HCT116 (cell line): Measurements from ENCODE around the gene VTI1A. TPM values are rescaled to one million over a fixed set of nuclear protein-coding genes. Genes with fewer than 3 reads are reported as not detected.

Source experiments
- ATAC-seq: fragments of 200-7000 bp; cut with Tn5 transposase; 2 replicates; pipeline ENCODE4 v1.9.1; 2020; ENCODE audit warnings: mild to moderate bottlenecking, moderate library complexity
- BruUV-seq: library from RNA; stranded (reverse); fragments of 400-500 nt; replicated peaks from 2 replicates; lab custom pipeline; 2021; lab: Mats Ljungman, UMichigan
- CTCF ChIA-PET: fragments of 300-600 bp; sonication (Branson Sonifier 250); formaldehyde crosslinking; loops from one replicate; lab custom pipeline; 2021; ENCODE audit warnings: antibody characterized with exemption; lab: Charles Lee
- POLR2A ChIA-PET: fragments of 300-600, 350-600 bp; sonication (Branson Sonifier 250); formaldehyde crosslinking; loops from one replicate; lab custom pipeline; 2021; ENCODE audit warnings: antibody characterized with exemption; lab: Charles Lee
- RAD21 ChIA-PET, 2 experiments: fragments of 300-600 bp; sonication (Branson Sonifier 250); formaldehyde crosslinking; loops; one replicate each; lab custom pipeline; 2023; ENCODE audit warnings: low total read pairs in 2 of 2; ENCODE audit not compliant: uncharacterized antibody in 2 of 2, unreplicated experiment in 2 of 2, low non-redundant PET in 1 of 2; lab: Charles Lee
- DNase-seq: peaks from one replicate; pipeline ENCODE4 v3.0.0-alpha.2; 2010; ENCODE audit warnings: low read depth, low spot score
- H2AFZ ChIP-seq: fragments of 200-600 bp; shearing (Covaris generic), sonication (generic); 2 replicates; pipeline ENCODE4 v1.6.1; 2017; ENCODE audit warnings: low read depth, mixed run types, mixed read lengths, antibody characterized with exemption, low read length; ENCODE audit not compliant: poor library complexity, severe bottlenecking
- H3K27ac ChIP-seq: 2 replicates; pipeline ENCODE4 v1.5.1; 2012; ENCODE audit warnings: low read depth, low read length
- H3K27me3 ChIP-seq: fragments of 200-600 bp; sonication (generic); 2 replicates; pipeline ENCODE4 v1.6.1; 2016; ENCODE audit warnings: mixed run types, low read length, mixed read lengths; ENCODE audit not compliant: insufficient read depth
- H3K36me3 ChIP-seq, 2 experiments: fragments of 200-500 bp in 1 of 2; fragments of 200-600 bp in 1 of 2; sonication (Bioruptor generic) in 1 of 2; sonication (generic) in 1 of 2; 2 replicates each; pipeline versions ENCODE4 v1.5.1 to v1.6.1; 2014 to 2016; ENCODE audit warnings: low read length in 2 of 2, inconsistent platforms in 1 of 2, mixed read lengths in 1 of 2, mixed run types in 1 of 2; ENCODE audit not compliant: insufficient read depth in 2 of 2, control insufficient read depth in 1 of 2
- H3K4me1 ChIP-seq, 2 experiments: fragments of 200-600 bp in 1 of 2; sonication (generic) in 1 of 2; 2 replicates each; pipeline versions ENCODE4 v1.5.1 to v1.6.1; 2012 to 2017; ENCODE audit warnings: low read length in 2 of 2, inconsistent platforms in 1 of 2, mild to moderate bottlenecking in 1 of 2, mixed read lengths in 1 of 2, mixed run types in 1 of 2, moderate library complexity in 1 of 2; ENCODE audit not compliant: insufficient read depth in 2 of 2, control insufficient read depth in 1 of 2
- H3K4me2 ChIP-seq: fragments of 200-600 bp; sonication (generic); 2 replicates; pipeline ENCODE4 v1.6.1; 2017; ENCODE audit warnings: mixed run types, low read length, mixed read lengths
- H3K4me3 ChIP-seq, 2 experiments: fragments of 200-600 bp in 1 of 2; sonication (generic) in 1 of 2; replicated peaks in 1 of 2; 2 replicates each; pipeline ENCODE4 v1.5.1; 2011 to 2016; ENCODE audit warnings: low read length in 2 of 2, control low read depth in 1 of 2, low read depth in 1 of 2, mild to moderate bottlenecking in 1 of 2, mixed read lengths in 1 of 2, mixed run types in 1 of 2
- H3K79me2 ChIP-seq: fragments of 200-600 bp; sonication (generic); 2 replicates; pipeline ENCODE4 v1.6.1; 2017; ENCODE audit warnings: mild to moderate bottlenecking, mixed run types, low read length, moderate library complexity, mixed read lengths; ENCODE audit not compliant: insufficient read depth
- H3K9ac ChIP-seq: fragments of 200-600 bp; sonication (generic); 2 replicates; pipeline ENCODE4 v1.6.1; 2016; ENCODE audit warnings: low read length, mixed read lengths
- H3K9me2 ChIP-seq: fragments of 200-600 bp; sonication (generic), shearing (Covaris generic); 2 replicates; pipeline ENCODE4 v1.6.1; 2017; ENCODE audit warnings: mixed run types, mild to moderate bottlenecking, moderate library complexity; ENCODE audit not compliant: insufficient read depth
- H3K9me3 ChIP-seq, 2 experiments: fragments of 200-500 bp in 1 of 2; fragments of 200-600 bp in 1 of 2; sonication (Bioruptor generic) in 1 of 2; sonication (generic) in 1 of 2; 2 replicates each; pipeline ENCODE4 v1.6.1; 2014 to 2017; ENCODE audit warnings: low read length in 2 of 2, mixed read lengths in 2 of 2, inconsistent platforms in 1 of 2, low read depth in 1 of 2, mild to moderate bottlenecking in 1 of 2, mixed run types in 1 of 2, moderate library complexity in 1 of 2; ENCODE audit not compliant: control insufficient read depth in 1 of 2, insufficient read depth in 1 of 2
- H4K20me1 ChIP-seq: fragments of 200-600 bp; sonication (generic), shearing (Covaris generic); 2 replicates; pipeline ENCODE4 v1.6.1; 2017; ENCODE audit warnings: mixed run types, mild to moderate bottlenecking, moderate library complexity; ENCODE audit not compliant: insufficient read depth
- ATF3 ChIP-seq: IDR thresholded peaks from 2 replicates; pipeline ENCODE4 v1.6.1; 2012
- CBX3 ChIP-seq: IDR thresholded peaks from 2 replicates; pipeline ENCODE4 v1.6.1; 2012; ENCODE audit warnings: low read depth
- ELF1 ChIP-seq: IDR thresholded peaks from 2 replicates; pipeline ENCODE4 v1.6.1; 2012; ENCODE audit warnings: low read depth, borderline replicate concordance
- JUND ChIP-seq: IDR thresholded peaks from 2 replicates; pipeline ENCODE4 v1.6.1; 2012
- POLR2A ChIP-seq: IDR thresholded peaks from 2 replicates; pipeline ENCODE4 v1.7.0; 2011; ENCODE audit warnings: borderline replicate concordance; ENCODE audit not compliant: insufficient read depth, insufficient read length; ENCODE audit errors: extremely low read depth
- REST ChIP-seq: IDR thresholded peaks from 2 replicates; pipeline ENCODE4 v1.6.1; 2012; ENCODE audit warnings: low read depth
- SP1 ChIP-seq: IDR thresholded peaks from 2 replicates; pipeline ENCODE4 v1.6.1; 2012; ENCODE audit warnings: low read depth
- TCF7L2 ChIP-seq: IDR thresholded peaks from 2 replicates; pipeline ENCODE4 v1.7.0; 2011; ENCODE audit warnings: borderline replicate concordance, inconsistent platforms; ENCODE audit not compliant: insufficient read depth, insufficient read length; ENCODE audit errors: extremely low read depth
- ZBTB33 ChIP-seq: IDR thresholded peaks from 2 replicates; pipeline ENCODE4 v1.6.1; 2011; ENCODE audit warnings: mild to moderate bottlenecking, low read length, moderate library complexity; ENCODE audit not compliant: insufficient replicate concordance; ENCODE audit errors: extremely low read depth
- ZFX ChIP-seq: fragments of 450-650 bp; IDR thresholded peaks from 2 replicates; pipeline ENCODE4 v1.6.1; 2017
- intact Hi-C: fragments of 100-400 bp; cut with micrococcal nuclease; formaldehyde crosslinking; loops from 2 replicates; pipeline ENCODE4 v1.10.0; 2022
- total RNA-seq: library from RNA; stranded (reverse); gene quantifications from one replicate; pipeline ENCODE4 v1.2.1, GENCODE V29; 2021; ENCODE audit not compliant: unreplicated experiment

The VTI1A gene
- total RNA-seq, 1 experiment from 2014 or later = 80.7 TPM

GRCh38 chr10:112803961-112804401, 357.0 kb downstream of the VTI1A start:
- TF ChIP-seq TCF7L2 = peak; percentile 89
- no peak for TF ChIP-seq CBX3
- ChIA-PET CTCF (no interaction called here), RAD21 (no interaction called here), POLR2A (interaction anchor here (0.6 kb wide), 1 partner anchor 257 kb away, joined by 4 read pairs; no protein-coding TSS in a partner anchor)
- Histone ChIP-seq H3K36me3 (peaks cover 0 to 4% of the 10 kb centered on the region in 2 experiments; a peak in 1 of 4 replicates), H3K27ac (peak overlapping the region; percentile 54), H2AFZ (no peak overlapping the region), H3K4me2 (peak overlapping the region; percentile 44), H3K9ac (0 out of 2 replicates have a peak overlapping the region, but pooled peaks have one; percentile 11), H4K20me1 (no peaks in the 10 kb centered on the region), H3K4me3 (no peak overlapping the region), H3K27me3 (no peaks in the 10 kb centered on the region), H3K9me3 (no peaks in the 10 kb centered on the region), H3K9me2 (no peaks in the 10 kb centered on the region), H3K4me1 (peaks cover 35 to 48% of the 10 kb centered on the region in 2 experiments), H3K79me2 (no peaks in the 10 kb centered on the region)
- intact Hi-C loops = no loop called here
- DNase-seq (no peak), ATAC-seq (peak; percentile 74)
- BruUV-seq = no TSS peak

GRCh38 chr10:112805254-112805590, 358.2 kb downstream of the VTI1A start:
- Histone ChIP-seq H3K9ac (no peak overlapping the region), H3K9me3 (no peaks in the 10 kb centered on the region), H3K27ac (peak overlapping the region; percentile 54; the same call in 1 of the 2 replicates), H3K9me2 (no peaks in the 10 kb centered on the region), H3K27me3 (no peaks in the 10 kb centered on the region), H3K36me3 (peaks cover 0 to 4% of the 10 kb centered on the region in 2 experiments; a peak in 1 of 4 replicates), H2AFZ (no peak overlapping the region), H3K4me3 (no peak overlapping the region), H3K4me2 (no peak overlapping the region), H4K20me1 (no peaks in the 10 kb centered on the region), H3K79me2 (no peaks in the 10 kb centered on the region), H3K4me1 (peaks cover 48 to 55% of the 10 kb centered on the region in 2 experiments)
- ChIA-PET CTCF (no interaction called here), POLR2A (interaction anchor here (0.7 kb wide), 1 partner anchor 30 kb away, joined by 4 read pairs; no protein-coding TSS in a partner anchor), RAD21 (no interaction called here)
- no peak for ATAC-seq
- DNase-seq = no peak
- no TSS peak for BruUV-seq
- intact Hi-C loops = no loop called here
- TF ChIP-seq SP1 (no peak), CBX3 (no peak), ZBTB33 (no peak), REST (no peak), ELF1 (no peak), ATF3 (no peak), POLR2A (no peak), ZFX (no peak), JUND (no peak)
- TF ChIP-seq, all 23 proteins: peak for 0
